WERI-Rb-1 (cell line): ENCODE measurements around the gene ADAT3.

Experiments
- DNase-seq: peaks from one replicate; pipeline ENCODE4 v3.0.0-alpha.2; 2020
- H3K27ac ChIP-seq: fragments of 250-450 bp; sonication (Bioruptor Pico); 2 replicates; pipeline ENCODE4 v1.5.1; 2020; ENCODE audit warnings: mild to moderate bottlenecking, moderate library complexity
- H3K27me3 ChIP-seq: fragments of 250-450 bp; sonication (Bioruptor Pico); 2 replicates; pipeline ENCODE4 v1.5.1; 2021; ENCODE audit warnings: mild to moderate bottlenecking, low read depth, moderate library complexity; ENCODE audit not compliant: insufficient read depth, severe bottlenecking
- H3K36me3 ChIP-seq: fragments of 250-450 bp; sonication (Bioruptor Pico); 2 replicates; pipeline ENCODE4 v1.5.1; 2020; ENCODE audit warnings: mild to moderate bottlenecking, moderate library complexity
- H3K4me3 ChIP-seq: 2 replicates; pipeline ENCODE4 v1.5.1; 2011; ENCODE audit warnings: low read depth, mild to moderate bottlenecking, control low read depth, low read length
- H3K9me3 ChIP-seq: fragments of 250-450 bp; sonication (Bioruptor Pico); 2 replicates; pipeline ENCODE4 v1.5.1; 2021; ENCODE audit warnings: mild to moderate bottlenecking, moderate library complexity; ENCODE audit not compliant: severe bottlenecking
- TF ChIP-seq, protein P1 (sequence below): IDR thresholded peaks from 2 replicates; pipeline ENCODE4 v1.5.1; 2011; ENCODE audit warnings: low read depth, mild to moderate bottlenecking, control low read depth, inconsistent platforms, low read length

The ADAT3 gene

DNA sequence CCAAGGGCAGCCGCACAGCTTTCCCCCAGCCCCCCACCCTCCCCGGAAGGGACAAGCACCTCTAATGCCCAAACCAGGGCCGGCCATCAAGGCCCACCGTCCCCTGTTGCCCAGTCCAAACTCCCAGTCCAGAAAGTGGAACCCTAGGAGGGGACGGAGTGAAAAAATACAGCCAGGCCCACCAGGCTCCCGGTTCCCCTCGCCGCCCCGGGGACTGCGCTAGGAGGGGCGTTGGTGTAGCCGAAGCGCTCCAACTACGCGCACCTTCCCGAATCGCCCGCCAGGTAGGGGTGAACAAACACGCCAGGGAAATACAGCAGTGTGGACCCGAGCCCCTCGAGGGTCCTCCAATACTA, 43.2 kb upstream of the ADAT3 start:
- Histone ChIP-seq H3K9me3 (peaks cover 2% of the 10 kb centered on the region), H3K36me3 (no peaks in the 10 kb centered on the region), H3K27me3 (no peaks in the 10 kb centered on the region), H3K4me3 (peak overlapping the region; percentile 74), H3K27ac (peak overlapping the region; percentile 54)
- TF ChIP-seq, protein P1, sequence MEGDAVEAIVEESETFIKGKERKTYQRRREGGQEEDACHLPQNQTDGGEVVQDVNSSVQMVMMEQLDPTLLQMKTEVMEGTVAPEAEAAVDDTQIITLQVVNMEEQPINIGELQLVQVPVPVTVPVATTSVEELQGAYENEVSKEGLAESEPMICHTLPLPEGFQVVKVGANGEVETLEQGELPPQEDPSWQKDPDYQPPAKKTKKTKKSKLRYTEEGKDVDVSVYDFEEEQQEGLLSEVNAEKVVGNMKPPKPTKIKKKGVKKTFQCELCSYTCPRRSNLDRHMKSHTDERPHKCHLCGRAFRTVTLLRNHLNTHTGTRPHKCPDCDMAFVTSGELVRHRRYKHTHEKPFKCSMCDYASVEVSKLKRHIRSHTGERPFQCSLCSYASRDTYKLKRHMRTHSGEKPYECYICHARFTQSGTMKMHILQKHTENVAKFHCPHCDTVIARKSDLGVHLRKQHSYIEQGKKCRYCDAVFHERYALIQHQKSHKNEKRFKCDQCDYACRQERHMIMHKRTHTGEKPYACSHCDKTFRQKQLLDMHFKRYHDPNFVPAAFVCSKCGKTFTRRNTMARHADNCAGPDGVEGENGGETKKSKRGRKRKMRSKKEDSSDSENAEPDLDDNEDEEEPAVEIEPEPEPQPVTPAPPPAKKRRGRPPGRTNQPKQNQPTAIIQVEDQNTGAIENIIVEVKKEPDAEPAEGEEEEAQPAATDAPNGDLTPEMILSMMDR: no peak
- DNase-seq: no peak

DNA sequence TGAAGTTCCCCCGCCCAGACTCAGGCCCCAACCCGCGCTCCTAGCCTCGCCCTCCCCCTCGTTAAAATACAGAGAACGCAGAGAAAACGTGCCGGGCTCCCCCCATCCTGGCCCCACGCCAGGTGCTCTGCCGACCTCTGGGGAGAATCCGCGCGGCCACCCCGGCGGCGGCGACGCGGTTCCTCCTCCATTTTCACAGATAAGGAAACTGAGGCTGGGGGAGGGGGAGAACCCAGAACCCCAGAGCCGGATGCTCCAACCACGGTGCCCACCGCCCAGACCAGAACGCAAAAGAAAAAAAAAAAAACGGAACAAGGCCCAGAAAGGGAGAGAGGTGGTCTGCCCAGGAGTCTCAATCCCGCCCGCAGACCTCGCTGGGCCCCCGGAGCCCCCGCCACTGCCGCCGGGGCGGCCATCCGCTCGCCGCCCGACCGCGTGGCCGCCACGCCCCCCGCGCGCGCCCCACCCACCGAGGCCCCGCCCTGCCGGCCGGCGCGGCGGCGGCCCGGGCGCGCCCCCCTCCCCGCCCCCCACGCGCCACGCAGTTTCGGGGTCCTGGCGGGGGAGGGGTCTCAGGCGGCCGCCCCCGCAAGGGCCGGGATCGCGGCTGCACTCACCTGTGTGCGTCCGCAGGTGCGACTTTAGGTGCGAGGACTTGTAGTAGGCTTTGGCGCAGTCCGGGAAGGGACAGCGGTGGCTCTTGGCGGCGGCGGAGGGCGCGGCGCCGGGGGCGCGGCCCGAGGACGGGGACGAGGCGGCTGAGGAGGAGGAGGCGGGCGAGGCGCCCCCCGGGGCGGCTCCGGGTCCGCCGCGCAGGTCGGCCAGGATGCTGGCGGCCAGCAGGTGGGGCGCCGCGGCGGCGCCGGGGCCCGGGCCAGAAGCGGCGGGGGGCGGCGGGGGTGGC, 42.5 kb upstream of the ADAT3 start:
- H3K9me3 ChIP-seq: peaks cover 2% of the 10 kb centered on the region
- no peaks in the 10 kb centered on the region for H3K27me3 ChIP-seq
- DNase-seq: no peak
- H3K27ac ChIP-seq: peak overlapping the region; percentile 79
- H3K4me3 ChIP-seq: peak overlapping the region; percentile 74
- no peaks in the 10 kb centered on the region for H3K36me3 ChIP-seq
- TF ChIP-seq, protein P1: no peak

DNA sequence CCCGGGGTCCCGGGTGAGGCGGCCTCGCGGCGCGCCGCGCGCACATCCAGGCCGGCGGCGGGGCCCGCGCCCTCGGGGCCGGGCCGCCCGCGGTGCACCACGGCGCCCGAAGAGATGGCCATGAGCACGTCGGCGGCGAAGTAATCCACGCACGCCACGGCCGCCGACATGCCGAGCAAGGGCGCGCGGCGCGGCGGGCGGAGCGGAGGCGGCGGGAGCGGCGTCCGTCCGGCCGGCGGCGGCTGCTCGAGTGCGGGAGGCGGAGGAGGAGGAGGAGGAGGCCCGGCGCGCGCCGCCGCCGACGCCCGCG, 41.9 kb upstream of the ADAT3 start, which contains the start of gene KLF16:
TSS of gene KLF16 (minus strand) at position 252 of the 310 bp plus-strand sequence. CDS start at position 170, 82 bp downstream.
- H3K36me3 ChIP-seq: no peaks in the 10 kb centered on the region
- peaks cover 2% of the 10 kb centered on the region for H3K9me3 ChIP-seq
- H3K27me3 ChIP-seq: no peaks in the 10 kb centered on the region
- DNase-seq: no peak
- peak within 1 kb of the TSS; percentile 97 for H3K27ac ChIP-seq
- H3K4me3 ChIP-seq: peak within 1 kb of the TSS; percentile 74
- TF ChIP-seq, protein P1: no peak

DNA sequence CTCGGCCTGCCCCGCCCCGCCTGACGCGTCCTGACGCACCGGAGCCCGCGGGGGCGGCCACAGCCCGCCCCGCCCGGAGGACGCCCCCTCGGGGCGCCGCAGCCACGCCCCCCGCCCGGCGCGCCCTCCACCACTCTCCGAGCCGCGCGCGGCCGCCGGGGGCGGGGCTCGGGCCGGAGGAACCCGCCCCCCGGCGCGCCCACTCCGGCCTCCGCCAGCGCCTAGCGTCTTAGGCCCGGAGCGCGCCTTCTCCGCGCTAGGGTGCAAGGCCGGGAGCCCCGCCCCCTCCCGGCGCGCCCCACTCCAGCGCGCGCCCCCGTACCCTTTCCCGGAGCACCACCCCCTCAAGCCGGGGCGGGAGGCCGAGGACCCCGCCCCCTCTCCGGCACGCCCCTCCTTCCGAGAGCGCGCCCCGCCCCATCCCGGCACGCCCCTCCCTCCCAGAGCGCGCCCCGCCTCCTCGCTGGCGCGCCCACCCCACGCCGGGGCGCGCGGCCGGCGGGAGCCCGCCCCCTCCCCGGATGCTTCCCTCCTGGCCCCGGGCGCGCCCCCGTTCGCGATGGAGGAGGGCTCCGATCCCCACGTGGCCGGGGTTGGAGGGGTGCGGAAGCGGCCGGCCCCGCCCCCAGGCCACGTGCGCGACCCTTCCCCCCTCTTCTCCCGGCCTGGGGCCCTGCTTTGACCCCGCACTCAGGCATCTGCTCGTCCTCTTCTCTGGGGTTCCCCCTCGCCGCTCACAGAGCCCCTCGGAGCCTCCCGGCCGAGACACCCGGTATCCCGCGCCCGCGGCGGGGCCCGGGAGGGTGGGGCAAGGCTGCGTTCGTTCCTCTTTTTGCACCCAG, 41.3 kb upstream of the ADAT3 start:
- Histone ChIP-seq H3K27me3 (no peaks in the 10 kb centered on the region), H3K4me3 (peak overlapping the region; percentile 68), H3K9me3 (peaks cover 2% of the 10 kb centered on the region), H3K36me3 (no peaks in the 10 kb centered on the region), H3K27ac (peak overlapping the region; percentile 97)
- TF ChIP-seq, protein P1: no peak
- peak; percentile 93 for DNase-seq

DNA sequence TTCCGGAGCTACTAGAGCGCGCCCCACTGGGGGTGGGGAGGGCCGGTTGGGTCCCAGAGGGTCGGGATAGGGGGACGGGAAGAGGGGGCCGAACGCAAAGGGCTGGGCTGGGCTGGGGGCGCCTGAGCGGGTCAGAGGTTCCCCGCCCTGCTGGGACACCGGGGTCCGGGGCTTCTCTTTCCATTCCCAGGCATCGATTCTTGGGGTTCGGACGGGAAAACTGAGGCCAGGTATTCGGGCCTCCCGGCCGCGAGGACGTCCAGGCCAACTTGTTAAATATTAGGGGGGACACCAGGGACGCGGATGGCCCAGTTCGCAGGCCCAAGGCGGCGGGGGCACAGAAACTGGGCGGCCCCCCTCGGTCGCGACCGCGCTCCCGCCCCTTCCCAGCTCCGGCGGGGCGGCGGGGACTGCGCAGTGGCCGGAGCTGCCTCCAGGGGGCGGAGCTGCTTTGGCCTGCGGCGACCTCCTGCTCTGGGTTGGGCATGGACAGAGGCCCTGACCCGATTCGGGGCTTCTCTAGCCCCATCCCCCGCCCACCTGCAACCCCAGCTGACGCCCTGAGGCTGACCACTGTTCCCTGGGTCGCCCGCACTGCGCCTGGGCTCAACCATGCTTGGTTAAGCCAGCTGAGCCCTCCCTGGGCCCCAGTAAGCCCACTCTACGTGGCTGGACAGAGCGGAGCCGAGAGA, 40.6 kb upstream of the ADAT3 start:
- Histone ChIP-seq H3K27ac (peak overlapping the region; percentile 97), H3K27me3 (no peaks in the 10 kb centered on the region), H3K4me3 (peak overlapping the region; percentile 68), H3K36me3 (no peaks in the 10 kb centered on the region), H3K9me3 (peaks cover 2% of the 10 kb centered on the region)
- TF ChIP-seq, protein P1: peak; percentile 89
- peak; percentile 88 for DNase-seq
